ENCODE results near the gene SNRPD2.
A peak's percentile ranks its signal among the peaks of the same experiment; 100 is the strongest.
"Not testable (repeated sequence)": the region's sequence is repeated elsewhere in the genome, so short reads cannot be mapped to it uniquely, and the experiment has no call there.

SNRPD2 gene

DNA sequence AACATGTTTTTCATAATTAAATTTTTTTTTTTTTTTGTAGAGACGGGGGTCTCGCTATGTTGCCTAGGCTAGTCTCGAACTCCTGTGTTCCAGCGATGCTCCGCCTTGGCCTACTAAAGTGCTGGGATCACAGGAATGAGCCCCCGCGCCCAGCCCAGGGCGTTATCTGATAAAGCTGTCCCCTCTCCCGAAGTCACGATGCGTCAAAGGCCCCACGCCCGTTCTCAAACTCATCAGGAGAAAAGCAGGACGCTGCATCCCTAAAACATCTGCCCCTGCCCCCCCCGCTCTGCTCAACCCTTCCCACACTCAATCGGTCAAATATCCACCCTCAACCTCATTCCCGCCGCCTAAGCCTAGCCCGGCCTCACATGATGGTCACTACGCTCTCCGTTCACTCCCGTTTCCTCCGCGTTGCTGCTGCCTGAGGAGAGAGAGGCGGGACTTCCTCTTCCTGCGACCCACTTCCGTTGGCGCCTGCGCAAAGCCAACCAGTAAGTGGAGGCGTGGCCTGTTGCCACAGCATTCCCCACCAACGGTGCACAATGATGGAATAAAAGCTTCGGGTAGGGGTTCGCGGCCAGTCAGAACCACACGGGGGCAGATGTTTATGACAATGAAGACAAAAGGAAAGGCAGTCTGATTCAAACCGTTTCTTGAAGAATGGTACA is at the start of gene SNRPD2:
Gene SNRPD2, minus strand, starts transcription at position 438 of the 671 bp plus-strand sequence. Its CDS starts 65 bp downstream, at position 373.
- DNase-seq (ENCODE audit: low read depth, low spot score) = peak; percentile 98

DNA sequence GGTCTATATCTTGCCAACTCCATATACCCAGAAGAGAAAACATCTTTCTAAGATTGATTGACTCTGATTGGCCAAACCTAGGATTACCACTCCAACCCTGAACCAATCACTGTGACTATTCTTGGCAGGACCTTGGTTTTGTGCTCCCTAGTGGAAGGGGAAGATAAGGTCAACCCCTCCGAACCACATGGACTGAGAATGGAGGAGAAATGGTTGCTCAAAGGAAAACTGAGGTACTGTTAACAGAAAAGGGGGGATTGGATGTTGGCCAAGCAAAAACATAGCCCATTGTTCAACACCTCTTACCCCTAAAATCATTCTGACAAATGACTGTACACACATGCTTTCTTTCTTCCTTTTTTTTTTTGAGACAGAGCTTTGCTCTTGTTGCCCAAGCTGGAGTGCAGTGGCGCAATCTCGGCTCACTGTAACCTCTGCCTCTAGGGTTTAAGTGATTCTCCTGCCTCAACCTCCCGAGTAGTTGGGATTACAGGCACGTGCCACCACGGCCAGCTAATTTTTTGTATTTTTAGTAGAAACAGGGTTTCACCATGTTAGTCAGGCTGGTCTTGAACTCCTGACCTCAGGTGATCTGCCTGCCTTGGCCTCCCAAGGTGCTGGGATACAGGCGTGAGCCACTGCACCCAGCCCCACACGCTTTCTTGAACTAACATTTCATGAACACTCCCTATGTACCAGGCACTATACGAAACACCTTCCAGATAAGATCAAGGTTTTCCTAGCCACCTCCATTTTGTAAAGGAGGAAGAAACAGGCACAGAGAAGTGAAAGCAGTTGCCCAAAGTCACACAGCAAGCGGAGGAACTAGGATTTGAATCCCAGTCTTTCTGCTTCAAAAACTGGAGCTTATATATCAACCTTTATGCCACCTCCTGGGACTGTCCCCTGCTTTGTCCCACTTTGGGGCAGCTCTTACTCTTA is 48.0 kb upstream of the SNRPD2 start:
- no peak for DNase-seq (ENCODE audit: low read depth, low spot score)

DNA sequence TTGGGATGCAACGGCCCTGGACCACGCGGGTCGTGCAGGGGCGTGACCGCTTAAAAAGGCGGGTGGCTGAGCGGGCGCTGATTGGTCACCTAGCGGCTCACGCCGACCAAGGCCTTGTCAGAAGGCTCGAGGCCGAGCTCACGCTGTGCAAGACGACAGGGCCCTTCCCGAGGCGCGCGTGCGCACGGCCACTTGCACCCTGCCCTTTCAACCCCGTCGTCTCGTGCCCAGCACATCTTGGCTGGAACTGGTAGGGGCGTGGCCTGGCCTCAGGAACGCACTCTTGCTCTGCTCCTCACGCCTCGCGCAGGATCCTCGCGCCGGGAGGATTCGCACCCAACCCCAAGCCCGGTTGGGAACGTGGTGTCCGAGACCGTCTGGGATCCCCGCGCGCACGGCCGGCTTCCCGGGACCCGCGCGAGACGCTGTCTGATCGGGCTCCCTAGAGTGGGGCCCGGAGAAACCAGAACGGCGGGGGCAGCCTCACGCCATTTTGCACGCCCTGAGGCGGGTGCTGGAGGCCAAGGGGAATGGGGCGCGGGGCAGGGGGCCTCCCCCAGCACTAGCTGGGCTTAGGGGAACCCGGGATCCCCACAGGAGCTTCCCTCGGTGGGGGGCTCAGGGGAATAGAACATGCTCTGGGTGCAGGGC is 41.5 kb upstream of the SNRPD2 start, which contains the start of gene MEIOSIN:
Gene MEIOSIN, plus strand, starts transcription at position 280 of the 651 bp plus-strand sequence. CDS start 1,938 bp downstream, outside the sequence.
- no peak for DNase-seq (ENCODE audit: low read depth, low spot score)

DNA sequence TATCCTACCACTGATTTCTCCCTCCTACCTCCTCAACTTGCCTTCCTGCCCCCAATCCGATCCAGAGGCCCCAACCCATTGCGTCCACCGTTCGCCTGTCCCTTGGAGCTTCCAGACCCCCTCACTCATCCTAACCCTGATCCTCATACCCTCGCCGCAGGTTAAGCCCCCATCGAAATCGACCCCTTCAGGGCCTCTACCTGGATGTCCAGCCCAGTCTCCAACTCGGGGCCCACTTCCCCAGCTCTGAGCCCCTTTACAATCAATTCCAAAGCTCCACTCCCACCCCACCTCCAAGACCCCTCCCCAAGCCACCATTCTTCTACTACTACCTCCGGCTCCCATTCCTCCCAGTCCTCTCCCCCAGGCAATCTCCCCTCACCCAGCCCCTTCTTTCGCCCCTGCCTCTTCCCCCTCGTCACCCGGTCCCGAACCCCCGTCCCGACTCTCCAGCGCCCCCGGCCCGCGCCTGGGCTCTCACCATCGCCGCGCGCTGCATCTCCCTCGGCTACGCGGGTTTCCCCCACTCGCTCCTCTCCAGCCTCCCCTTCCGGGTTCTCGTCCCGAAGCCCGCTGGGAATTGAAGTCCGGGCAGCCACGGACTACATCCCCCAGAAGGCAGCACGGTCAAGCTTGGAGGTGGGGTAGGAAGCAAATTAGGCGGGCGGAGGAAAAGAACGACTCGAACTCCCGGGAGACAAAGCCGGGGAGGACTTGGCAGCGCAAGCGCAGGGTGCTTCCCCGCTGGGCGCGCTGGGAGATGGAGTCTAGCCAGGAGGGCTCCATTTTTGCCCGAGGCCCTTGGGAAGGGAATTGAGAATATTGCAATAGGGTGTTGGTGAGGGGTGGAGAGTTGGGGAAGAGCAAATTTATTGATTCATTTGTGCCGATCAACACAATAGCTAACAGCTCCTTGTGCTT is 38.9 kb upstream of the SNRPD2 start, which contains the start of gene FBXO46:
Gene FBXO46, minus strand, starts transcription at position 529 of the 921 bp plus-strand sequence. CDS start 17,401 bp downstream, outside the sequence.
- peak; percentile 99 for DNase-seq (ENCODE audit: low read depth, low spot score)

DNA sequence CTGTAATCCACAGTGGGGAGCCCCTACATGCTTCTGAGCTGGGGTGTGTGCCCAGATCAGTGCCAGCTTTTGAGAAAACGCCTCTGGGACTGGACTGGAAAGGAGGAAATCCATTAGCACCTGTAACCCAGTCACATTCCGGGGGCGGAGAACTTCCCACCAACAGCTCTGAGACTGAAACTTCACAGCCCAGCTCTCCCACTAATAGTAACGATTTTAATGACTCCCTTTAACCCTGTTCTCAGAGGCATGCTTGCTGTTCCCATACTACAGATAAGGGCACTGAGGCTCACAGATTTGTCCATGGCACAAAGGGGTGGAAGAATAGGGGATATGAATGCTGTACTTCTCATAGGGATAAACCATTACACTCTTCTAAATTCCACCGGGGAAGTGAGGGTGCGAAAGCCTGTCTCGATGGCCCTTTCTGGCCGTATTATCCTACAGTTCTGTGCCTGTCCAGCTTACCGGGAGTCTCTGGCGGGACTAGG is 38.1 kb upstream of the SNRPD2 start:
- DNase-seq (ENCODE audit: low read depth, low spot score) = peak; percentile 57

DNA sequence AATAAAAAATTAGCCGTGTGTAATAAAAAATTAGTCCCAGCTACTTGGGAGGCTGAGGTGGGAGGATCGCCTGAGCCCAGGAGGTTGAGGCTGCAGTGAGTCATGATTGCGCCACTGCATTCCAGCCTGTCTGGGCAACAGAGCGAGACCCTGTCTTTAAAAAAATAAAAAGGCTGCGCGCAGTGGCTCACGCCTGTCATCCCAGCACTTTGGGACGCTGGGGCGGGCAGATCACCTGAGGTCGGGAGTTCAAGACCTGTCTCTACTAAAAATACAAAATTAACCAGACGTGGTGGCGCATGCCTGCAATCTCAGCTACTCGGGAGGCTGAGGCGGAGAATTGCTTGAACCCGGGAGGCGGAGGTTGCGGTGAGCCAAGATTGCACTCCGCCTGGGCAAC is 36.9 kb upstream of the SNRPD2 start:
- not testable (repeated sequence) for DNase-seq (ENCODE audit: low read depth, low spot score)

DNA sequence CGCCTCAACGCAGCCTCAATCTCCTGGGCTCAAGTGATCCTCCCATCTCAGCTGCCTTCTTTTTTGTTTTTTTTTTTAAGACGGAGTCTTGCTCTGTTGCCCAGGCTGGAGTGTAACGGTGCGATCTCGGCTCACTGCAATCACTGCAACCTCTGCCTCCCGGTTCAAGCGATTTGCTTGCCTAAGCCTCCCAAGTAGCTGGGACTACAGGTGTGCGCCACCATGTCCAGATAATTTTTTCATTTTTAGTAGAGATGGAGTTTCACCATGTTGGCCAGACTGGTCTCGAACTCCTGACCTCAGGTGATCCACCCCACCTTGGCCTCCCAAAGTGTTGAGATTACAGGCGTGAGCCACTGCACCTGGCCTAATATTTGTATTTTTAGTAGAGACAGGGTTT is 28.3 kb upstream of the SNRPD2 start:
- not testable (repeated sequence) for DNase-seq (ENCODE audit: low read depth, low spot score)

DNA sequence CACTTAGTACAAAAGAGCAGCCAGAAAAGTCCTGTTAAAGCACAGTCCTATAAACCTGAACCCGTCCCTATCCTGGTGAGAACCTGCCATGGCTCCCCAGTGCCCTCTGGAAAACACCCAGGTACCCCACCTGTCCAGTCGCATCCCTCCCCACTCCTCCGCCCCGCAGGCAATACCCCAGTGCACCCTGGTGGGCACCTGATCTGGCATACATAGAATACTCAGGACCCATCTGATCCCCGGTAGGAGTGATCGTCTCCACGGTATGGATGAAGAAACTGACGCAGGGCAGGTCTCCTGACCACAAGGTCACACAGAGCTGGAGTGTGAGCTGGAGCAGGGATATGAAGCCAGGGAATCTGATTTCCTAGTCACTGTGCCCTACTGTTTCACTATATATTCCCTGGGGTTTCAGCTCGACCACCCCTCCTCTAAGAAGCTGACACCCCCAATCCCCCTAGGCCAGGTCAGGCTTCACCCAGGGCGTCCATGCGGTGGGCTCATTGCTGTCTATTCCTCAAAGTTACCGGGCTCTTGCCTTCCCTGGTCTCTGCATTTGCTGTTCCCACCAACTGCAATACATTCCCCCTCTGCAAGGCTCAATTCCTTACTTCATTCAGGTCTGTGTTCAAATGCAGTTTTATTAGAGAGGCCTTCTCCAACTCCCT is 26.4 kb upstream of the SNRPD2 start:
- DNase-seq (ENCODE audit: low read depth, low spot score) = no peak

DNA sequence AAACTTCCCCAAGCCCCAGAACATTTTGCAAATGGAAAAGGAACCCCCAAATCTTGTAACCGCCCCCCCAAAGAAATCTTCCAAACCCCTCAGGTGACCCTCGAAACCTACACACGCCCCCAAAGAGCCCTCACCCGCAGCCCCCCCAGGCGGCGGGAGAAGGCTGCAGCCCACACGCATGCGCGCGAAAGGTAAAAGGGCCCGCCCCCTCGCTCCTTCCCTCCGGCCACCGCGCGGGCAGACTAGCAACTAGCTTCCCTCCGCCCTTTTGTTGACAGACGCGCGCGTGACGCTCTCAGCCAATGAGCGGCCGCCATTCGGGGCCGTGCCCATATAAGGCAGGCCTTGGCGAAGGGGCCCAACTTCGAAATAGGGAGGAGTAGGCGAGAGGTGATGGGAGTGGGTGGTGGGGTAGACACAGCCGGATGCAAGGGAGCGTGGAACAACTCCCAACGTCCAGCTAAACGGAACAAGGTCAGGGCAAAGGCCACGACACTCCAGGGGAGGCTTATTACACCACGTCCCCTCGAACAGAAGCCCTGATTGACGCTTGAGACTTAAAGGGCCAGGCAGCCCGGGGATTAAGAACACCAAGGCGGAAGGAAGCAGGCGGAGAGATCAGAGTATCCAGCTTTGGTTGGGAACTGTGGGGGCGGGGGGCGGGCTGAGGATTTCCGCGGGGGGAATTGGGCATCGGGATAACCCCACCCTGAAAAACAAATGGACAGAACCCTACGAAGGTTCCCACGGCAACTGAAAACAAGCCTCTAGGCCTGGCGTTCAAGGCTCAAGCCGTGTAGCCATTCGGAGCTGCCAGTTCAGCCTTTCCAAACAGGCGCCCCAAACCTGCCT is 25.6 kb upstream of the SNRPD2 start:
- peak; percentile 100 for DNase-seq (ENCODE audit: low read depth, low spot score)

DNA sequence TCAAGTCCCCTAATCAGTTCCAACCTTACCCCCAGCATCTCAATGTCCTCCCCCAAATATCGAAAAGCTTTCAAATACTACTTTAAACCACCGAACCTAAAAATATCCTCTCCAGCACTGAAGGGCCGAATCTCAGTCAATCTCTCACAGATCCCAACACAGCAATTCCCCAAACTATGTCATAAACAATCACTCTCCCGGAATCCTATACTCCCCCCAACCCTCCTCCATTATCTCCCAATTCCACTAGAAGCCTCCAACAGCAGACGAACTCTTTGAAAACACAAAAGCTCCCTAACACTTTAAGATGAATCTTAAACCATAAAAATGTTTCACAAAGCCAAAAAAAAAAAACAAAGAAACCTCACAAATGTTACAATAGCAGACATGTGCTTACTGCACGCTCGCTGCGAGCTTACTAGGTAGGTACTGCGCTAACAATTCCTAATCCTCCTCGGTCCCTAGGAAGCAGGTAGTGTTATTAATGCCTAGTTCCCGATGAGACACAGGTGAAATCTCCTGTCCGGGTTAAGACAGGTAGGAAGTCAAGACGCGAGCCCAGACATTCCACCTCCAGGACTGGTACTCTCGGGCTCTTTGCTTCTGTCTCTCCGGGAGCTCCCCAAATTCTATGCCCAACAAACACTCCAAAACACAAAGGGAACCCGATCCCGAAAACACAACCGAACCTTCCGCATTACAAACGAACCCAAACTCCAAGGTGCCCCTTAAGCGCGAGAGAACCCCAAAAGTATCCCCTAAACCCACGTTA is 24.8 kb upstream of the SNRPD2 start:
- peak; percentile 51 for DNase-seq (ENCODE audit: low read depth, low spot score)

DNA sequence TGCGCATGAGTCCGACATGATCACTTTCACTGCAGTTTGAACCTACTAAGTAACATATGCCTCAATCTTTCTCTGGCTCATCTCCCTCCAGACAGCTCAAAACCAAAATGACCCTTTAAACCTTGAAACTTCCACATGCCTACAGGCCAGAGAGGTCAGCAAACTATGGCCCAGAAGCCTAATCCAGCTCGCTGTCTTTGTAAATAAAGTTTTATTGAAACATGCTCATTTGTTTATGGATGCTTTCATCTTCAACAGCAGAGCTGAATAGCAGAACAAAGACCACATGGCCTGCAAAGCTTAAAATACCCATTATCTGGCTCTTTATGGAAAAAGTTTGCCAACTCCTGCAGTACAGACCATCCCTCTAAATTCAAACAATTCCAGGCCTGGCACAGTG is 23.4 kb upstream of the SNRPD2 start:
- no peak for DNase-seq (ENCODE audit: low read depth, low spot score)

DNA sequence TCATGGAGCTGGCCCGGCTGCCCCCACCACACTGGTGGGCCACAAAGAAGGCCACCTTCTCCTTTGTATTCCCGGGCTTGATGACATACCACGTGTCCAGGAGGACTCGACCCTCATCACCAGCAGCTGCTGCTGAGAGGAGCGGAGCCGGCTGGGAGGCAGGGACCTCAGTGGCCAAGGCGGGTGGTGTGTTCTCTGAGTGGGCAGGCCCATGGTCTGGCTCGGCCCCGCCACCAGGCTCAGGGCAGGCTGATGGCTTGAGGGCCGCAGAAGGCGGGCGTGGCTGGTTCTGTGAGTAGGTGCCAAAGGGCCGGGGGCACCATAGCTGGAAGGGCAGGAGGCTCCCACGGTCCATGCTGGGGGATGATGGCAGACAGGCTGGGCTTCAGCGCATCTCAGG is 21.4 kb upstream of the SNRPD2 start:
- no peak for DNase-seq (ENCODE audit: low read depth, low spot score)

DNA sequence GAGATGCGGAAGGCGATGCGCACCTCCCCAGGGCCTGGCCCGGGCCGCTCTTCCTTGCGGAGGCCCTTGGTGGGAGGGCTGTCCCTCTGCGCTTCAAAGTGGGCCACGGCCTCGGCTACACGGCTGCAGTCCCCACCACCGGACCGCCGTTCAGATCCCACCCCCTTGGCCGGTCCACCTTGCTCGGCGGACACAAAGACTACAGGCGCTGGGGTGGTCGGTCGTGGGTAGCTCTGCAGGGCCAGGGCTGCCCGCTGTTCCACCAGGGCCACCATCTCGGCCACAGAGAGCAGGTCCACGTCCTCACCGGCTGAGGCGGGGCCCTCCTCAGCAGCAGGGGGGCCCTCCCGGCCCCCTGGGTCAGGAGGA is 20.9 kb upstream of the SNRPD2 start:
- DNase-seq (ENCODE audit: low read depth, low spot score) = no peak

DNA sequence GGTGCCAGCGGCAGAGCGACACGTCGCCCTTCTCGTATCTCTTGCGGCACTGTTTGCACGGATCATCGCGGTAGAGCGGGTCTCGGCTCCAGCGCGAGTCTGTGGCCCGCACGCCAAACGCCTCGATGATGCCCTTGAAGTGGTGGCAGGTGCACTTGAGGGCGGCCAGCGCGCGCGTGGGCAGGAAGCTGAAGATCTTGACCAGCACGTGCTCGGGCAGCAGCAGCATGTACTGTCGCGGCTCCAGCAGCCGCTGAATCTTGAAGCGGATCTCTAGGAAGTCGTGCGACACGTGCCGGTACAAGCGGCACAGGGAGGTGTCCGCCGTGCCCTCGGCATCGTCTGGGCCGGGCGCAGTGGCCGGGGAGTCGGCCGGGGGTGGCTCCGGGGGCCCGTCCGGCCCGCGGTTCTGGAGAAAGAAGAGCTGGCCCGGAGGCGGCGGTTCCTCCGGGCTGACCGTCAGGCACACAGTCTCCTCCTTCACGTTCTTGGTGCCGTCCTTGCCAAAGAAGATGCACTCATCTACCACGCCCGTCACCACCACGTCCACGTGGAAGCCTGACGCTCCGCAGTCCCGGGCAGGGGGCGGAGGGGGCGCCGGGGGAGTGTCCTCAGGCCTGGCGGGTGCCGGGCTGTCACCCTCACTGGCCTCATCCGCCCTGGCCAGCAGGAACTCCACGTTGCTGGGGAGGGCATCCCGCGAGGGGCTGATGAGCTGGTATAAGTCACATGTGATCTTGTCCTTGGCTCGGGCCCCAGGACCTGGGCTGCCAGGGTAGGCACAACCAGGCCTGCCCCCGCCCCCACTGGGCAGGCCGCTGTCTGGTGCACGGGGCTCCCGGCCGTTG is 20.3 kb upstream of the SNRPD2 start:
- no peak for DNase-seq (ENCODE audit: low read depth, low spot score)

DNA sequence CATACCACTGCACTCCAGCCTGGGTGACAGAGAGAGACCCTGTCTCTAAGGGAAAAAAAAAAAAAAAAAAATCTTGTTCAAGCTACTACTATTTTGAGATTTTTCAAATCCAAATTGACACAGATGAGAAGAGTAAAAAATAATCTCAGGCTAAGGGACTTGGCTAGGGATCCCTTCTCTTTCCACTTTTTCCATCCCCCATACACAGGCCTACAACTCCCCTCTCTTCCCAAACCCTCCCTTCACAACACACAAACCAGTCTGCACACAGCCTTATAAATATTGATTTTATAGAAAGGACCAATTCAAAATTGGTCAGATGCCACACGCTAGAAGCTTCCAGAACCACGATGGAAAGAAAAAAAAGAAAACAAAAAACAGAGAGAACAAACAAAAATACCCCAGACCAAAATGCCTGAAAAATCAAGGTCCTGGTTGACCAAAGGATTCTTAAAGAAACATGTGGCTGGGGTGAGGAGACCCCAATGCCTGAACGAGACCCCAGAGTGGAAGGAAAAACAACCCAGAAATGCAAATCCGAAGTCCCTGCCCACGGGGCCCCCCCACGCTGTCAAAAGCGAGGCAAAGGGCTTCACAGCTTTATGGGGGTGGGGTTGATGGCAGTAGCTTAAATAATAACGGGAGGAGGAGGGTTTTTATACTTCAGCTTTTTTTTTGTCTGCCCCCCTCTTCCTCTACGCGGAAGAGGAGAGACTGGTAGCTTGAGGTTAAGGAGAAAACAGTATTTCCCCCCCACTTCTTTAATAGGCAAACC is 18.8 kb upstream of the SNRPD2 start:
- DNase-seq (ENCODE audit: low read depth, low spot score) = no peak

DNA sequence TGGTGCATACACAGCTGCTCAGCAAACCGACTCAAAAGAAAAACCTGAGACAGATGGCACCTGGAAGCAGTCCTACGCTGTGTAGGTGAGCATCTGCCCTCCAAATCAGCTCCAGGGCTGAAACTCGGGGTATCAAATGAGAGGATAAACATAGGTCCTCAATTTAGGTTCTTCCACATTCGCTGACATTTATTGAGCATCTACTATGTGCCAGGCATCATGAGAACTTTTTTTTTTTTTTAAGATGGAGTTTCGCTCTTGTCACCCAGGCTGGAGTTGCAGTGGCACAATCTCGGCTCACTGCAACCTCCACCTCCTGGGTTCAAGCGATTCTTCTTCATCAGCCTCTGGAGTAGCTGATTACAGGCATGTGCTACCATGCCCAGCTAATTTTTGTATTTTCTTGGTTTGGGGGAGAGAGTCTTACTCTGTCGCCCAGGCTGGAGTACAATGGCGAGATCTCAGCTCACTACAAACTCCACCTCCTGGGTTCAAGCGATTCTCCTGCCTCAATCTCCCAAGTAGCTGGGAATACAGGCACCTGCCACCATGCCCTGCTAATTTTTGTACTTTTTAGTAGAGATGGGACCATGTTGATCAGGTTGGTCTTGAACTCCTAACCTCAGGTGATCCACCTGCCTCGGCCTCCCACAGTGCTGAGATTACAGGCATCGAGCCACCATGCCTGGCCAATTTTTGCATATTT is 14.1 kb upstream of the SNRPD2 start:
- no peak for DNase-seq (ENCODE audit: low read depth, low spot score)

Data from ELF-1 (cell line).